ENCODE results near the gene OTUD7B.
A peak's percentile ranks its signal among the peaks of the same experiment; 100 is the strongest.

The OTUD7B gene

DNA sequence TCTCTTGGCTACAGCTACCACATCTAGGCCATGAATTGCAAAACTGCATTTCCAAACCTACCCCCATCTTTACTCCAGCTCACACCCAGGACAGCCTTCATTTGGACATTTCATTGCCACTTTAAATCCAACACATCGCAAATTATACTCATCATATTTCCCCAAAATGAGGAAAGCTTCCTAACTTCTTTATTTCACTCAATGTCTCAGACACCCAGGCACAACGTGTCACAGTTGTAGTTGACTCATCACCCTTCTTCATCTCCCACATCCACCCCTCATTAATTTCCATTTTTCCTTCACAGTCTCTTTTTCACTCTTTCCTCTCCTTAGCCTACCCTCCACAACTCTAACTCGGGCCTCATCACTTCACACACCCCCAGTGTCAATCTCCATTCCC is 6.7 kb downstream of the OTUD7B start:
- peak in 1 of 2 donors; percentile 3 for DNase-seq (ENCODE audit: low read depth in 1 of 2, low spot score in 1 of 2)

GRCh38 chr1:150002217-150002616 is 8.3 kb downstream of the OTUD7B start:
- no peak for DNase-seq (ENCODE audit: low read depth in 1 of 2, low spot score in 1 of 2)

- no peak for DNase-seq (ENCODE audit: low read depth in 1 of 2, low spot score in 1 of 2)
Observed at GRCh38 chr1:150001415-150001814, 9.1 kb downstream of the OTUD7B start.

DNA sequence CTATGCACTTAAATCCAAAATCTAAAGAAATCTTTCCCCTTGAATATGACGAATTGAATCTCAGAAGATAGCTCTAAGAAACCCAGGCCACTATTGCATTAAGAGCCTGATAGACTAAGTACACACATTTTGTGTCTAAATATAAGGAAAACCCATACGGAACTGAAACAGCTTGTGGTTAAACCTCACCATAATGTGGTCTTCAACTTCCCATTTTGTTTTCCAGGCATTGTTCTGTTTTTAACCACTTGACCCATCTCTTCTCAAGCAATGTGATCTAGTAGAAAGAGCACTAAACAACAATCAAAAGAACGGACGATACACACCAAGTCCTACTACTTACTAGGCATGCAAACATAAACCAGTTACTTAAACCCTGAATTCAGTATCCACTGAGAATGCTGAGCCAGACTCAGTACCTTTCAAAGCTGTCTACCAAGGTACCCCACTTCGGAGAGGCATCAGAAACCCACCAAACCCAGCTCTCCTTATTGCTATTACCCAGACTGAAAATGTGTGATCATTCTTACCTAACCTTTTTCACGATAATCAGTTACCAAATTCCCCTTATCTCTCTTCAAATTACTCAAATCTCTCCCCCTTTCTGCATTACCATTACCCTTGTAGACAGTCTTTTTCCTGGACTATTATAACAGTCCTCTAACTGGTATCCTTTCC is 12.8 kb downstream of the OTUD7B start:
- no peak for DNase-seq (ENCODE audit: low read depth in 1 of 2, low spot score in 1 of 2)

DNA sequence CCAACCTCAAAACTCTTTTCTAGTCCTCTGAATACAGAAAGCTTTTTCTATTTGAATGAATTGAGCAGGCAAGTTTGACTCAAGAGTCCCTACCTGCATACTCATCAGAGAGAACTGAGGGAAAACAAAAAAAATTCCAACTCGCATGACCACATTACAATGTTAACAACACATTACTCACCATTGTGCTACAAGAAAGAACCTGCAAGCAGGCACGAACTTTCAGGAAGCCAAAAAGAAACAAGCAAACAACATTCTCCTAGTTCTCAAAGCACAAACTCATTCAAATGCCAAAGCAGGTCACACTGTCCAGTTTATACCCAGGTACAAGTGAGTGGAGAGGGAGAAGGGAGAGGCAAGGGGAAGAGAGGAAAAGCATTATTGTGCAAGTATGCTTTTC is 14.6 kb downstream of the OTUD7B start:
- peak in 1 of 2 donors; percentile 33 for DNase-seq (ENCODE audit: low read depth in 1 of 2, low spot score in 1 of 2)

DNA sequence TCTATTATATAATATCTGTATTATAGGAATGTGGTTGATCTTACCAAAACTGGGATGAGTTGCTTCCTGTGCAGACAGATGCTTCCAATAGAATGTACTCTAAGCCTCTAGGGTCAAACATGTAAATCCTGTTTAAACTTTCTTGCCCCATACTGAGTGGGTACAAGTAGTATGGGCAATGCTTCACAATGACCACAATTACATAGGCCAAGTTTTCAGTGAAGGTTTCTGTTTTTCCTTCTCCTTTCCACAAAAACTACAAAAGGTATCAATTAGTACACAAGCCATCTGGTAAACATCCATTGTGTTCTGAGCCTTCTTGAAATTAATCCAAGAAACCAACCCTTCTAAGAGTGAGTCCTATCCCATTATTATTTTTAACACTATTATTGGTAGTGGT is 16.8 kb downstream of the OTUD7B start:
- DNase-seq (ENCODE audit: low read depth in 1 of 2, low spot score in 1 of 2) = no peak

DNA sequence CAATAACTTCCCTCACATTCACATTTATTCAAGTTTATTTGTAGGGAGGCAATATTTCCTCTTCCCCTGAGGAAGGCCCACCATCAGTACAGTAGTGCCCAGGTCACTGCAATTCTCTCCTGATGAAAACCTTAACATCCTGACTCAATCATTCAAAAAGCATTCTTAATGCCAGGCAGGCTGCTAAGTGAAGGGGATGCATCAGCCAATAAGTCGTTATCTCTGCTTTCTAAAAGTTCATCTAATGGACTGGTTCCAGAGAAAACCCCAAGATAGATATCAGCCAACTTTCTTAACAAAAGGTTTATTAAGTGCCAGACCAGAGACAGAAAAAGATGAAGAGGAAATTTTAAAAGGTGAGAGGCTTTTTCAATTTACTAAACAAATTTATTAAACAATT is 17.3 kb downstream of the OTUD7B start:
- no peak for DNase-seq (ENCODE audit: low read depth in 1 of 2, low spot score in 1 of 2)

GRCh38 chr1:149987297-149987595 is 23.3 kb downstream of the OTUD7B start:
- DNase-seq (ENCODE audit: low read depth in 1 of 2, low spot score in 1 of 2) = no peak

GRCh38 chr1:149986486-149987296 is 23.8 kb downstream of the OTUD7B start:
- no peak for DNase-seq (ENCODE audit: low read depth in 1 of 2, low spot score in 1 of 2)

- no peak for DNase-seq (ENCODE audit: low read depth in 1 of 2, low spot score in 1 of 2)
Observed at GRCh38 chr1:149979972-149980540, 30.5 kb downstream of the OTUD7B start.

- DNase-seq (ENCODE audit: low read depth in 1 of 2, low spot score in 1 of 2) = no peak
Observed at GRCh38 chr1:149979245-149979971, 31.1 kb downstream of the OTUD7B start.

- DNase-seq (ENCODE audit: low read depth in 1 of 2, low spot score in 1 of 2) = no peak
Observed at GRCh38 chr1:149978547-149979023, 31.9 kb downstream of the OTUD7B start.

DNA sequence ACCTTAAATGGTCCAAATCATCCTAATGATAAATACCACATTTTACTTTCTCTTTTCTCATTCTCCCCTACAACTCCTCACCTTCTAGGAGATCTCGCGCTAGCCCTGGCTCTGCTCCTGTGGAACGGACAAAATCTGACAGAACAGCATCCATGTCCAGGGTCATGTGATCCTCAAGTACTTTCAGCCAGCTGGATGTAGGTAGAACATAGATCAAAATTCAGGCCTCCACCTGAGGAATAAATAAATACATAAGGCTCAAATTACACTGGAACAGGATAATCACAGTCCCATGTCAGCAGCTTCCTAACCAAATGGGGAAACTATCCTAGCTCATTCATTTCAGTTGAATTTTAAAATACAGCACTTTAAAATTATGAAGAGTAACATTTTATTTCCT is 33.2 kb downstream of the OTUD7B start:
- no peak for DNase-seq (ENCODE audit: low read depth in 1 of 2, low spot score in 1 of 2)

- DNase-seq (ENCODE audit: low read depth in 1 of 2, low spot score in 1 of 2) = no peak
Observed at GRCh38 chr1:149972547-149972946, 38.0 kb downstream of the OTUD7B start.

DNA sequence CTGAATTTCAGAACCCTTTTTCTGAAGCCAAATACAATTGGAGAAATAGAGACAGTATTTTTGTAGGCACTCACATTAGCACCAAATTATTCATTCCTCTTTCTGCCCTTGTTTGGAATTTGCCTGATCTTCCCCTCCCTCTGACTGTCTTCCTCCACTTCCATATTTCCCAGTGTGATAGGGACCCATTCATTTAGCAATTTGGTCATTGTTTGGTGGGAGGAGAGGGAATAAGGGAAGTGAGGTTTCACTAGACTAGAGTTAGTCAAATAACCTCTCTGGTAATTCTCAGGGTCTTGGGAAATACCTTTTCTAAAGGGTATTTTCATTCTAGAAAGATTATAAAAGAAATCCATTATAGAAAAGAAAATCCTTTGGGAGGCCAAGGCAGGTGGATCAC is 42.9 kb downstream of the OTUD7B start:
- no peak for DNase-seq (ENCODE audit: low read depth in 1 of 2, low spot score in 1 of 2)

- no peak for DNase-seq (ENCODE audit: low read depth in 1 of 2, low spot score in 1 of 2)
Observed at GRCh38 chr1:149967041-149967440, 43.5 kb downstream of the OTUD7B start.

GRCh38 chr1:149966405-149966804 is 44.1 kb downstream of the OTUD7B start:
- no peak for DNase-seq (ENCODE audit: low read depth in 1 of 2, low spot score in 1 of 2)

DNA sequence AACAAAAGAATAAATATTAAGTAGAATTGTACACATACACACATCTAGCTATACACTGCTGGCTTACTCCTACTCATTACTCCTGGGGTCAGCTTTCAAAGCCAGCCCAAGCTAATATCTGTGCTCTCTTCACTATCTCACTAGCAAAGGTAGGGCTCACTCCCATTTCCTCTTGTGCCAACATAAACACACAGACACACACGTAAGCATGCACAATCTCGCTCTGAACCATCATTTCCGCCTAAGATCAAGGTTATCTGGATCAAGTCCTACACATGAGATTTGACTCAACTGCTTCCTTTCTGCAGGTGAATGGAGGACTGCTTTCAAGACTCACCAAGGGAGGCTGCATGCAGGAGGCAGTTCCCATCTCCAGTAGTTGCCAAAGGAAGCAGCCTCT is 45.1 kb downstream of the OTUD7B start:
- no peak for DNase-seq (ENCODE audit: low read depth in 1 of 2, low spot score in 1 of 2)

GRCh38 chr1:149963358-149963757 is 47.2 kb downstream of the OTUD7B start:
- DNase-seq (ENCODE audit: low read depth in 1 of 2, low spot score in 1 of 2) = no peak

- DNase-seq (ENCODE audit: low read depth in 1 of 2, low spot score in 1 of 2) = no peak
Observed at GRCh38 chr1:149962736-149963135, 47.8 kb downstream of the OTUD7B start.

DNA sequence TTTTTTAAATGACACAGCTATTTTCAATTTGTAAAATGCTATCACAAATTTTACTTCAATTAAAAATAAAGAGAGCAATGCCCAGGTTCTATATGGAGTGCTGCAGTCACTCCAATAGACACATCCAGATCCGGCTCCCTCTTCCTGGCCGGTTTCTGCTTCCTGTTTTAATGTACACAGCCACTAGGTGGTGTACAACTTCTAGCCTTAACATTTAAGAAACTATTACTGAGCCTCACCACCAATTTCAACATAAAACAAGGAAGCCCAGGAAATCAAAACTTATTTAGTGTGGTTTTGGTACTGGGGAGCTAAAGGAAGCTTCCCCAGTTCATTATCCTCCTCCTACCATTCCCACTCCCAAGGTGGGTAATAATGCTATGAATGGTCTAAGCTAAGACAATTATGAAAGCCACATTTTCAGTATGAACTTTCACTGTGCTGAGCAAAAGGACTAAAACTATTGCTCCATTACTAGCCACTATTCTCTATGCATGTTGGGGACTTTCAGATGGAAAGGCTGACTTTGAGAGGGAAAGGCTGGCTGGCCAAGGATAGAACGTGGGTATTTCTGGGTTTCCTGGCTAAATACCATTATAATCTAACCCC is 48.4 kb downstream of the OTUD7B start:
- peak in 1 of 2 donors; percentile 48 for DNase-seq (ENCODE audit: low read depth in 1 of 2, low spot score in 1 of 2)

Measured in activated CD4-positive, alpha-beta T cell treated with anti-CD3 and anti-CD28 coated beads, Interleukin-2, amount 50 U/mL, for 24 hours (primary cell).